Spleen (tissue), 11 donors: ENCODE results near the gene SLC34A3. TPM values are rescaled to one million over a fixed set of nuclear protein-coding genes. Genes with fewer than 3 reads are reported as not detected.
A peak's percentile ranks its signal among the peaks of the same experiment; 100 is the strongest.

Source experiments
- DNase-seq: peaks from one replicate; pipeline ENCODE4 v3.0.0-alpha.2; 2020
- H3K27ac ChIP-seq, 8 donors: fragments of 200-600 bp; sonication (generic) in 7 of 8; 1 replicate in 4 of 8; 2 replicates in 4 of 8; pipeline versions ENCODE4 v1.5.0 to v1.8.0; 2016 to 2021; ENCODE audit warnings: inconsistent platforms in 4 of 8, mild to moderate bottlenecking in 4 of 8, moderate library complexity in 1 of 8
- H3K27me3 ChIP-seq, 7 donors: fragments of 200-600 bp; sonication (generic) in 6 of 7; replicated peaks in 1 of 7; 1 replicate in 4 of 7; 2 replicates in 3 of 7; pipeline versions ENCODE4 v1.5.0 to v1.8.0; 2016 to 2021; ENCODE audit warnings: inconsistent platforms in 3 of 7, mild to moderate bottlenecking in 1 of 7
- H3K36me3 ChIP-seq, 6 donors: fragments of 200-600 bp; sonication (generic) in 5 of 6; 1 replicate in 4 of 6; 2 replicates in 2 of 6; pipeline versions ENCODE4 v1.5.0 to v1.8.0; 2016 to 2021; ENCODE audit warnings: inconsistent platforms in 2 of 6
- H3K4me1 ChIP-seq, 6 donors: fragments of 200-600 bp; sonication (generic) in 5 of 6; 1 replicate in 3 of 6; 2 replicates in 3 of 6; pipeline versions ENCODE4 v1.5.0 to v1.8.0; 2016 to 2021; ENCODE audit warnings: inconsistent platforms in 3 of 6
- H3K4me3 ChIP-seq, 8 donors: fragments of 200-600 bp; sonication (generic) in 7 of 8; 1 replicate in 4 of 8; 2 replicates in 4 of 8; pipeline versions ENCODE4 v1.5.0 to v1.8.0; 2016 to 2021; ENCODE audit warnings: inconsistent platforms in 4 of 8, mild to moderate bottlenecking in 4 of 8, moderate library complexity in 2 of 8
- H3K9me3 ChIP-seq, 8 donors: fragments of 200-600 bp; sonication (generic) in 7 of 8; 1 replicate in 4 of 8; 2 replicates in 4 of 8; pipeline versions ENCODE4 v1.5.0 to v1.8.0; 2016 to 2021; ENCODE audit warnings: inconsistent platforms in 4 of 8
- CTCF ChIP-seq, 11 experiments: fragments of 200-600 bp in 7 of 11; fragments of 450-650 bp in 4 of 11; sonication (generic) in 4 of 11; IDR thresholded peaks in 8 of 11; conservative IDR thresholded peaks in 3 of 11; 1 replicate in 7 of 11; 2 replicates in 4 of 11; pipeline versions ENCODE4 v1.4.0 to v1.8.0; 2016 to 2021; ENCODE audit warnings: antibody characterized with exemption in 11 of 11, inconsistent platforms in 4 of 11, mild to moderate bottlenecking in 1 of 11
- POLR2A ChIP-seq, 3 donors: fragments of 450-650 bp; IDR thresholded peaks; one replicate each; pipeline ENCODE4 v1.5.1; 2017; ENCODE audit warnings: antibody characterized with exemption in 3 of 3, mild to moderate bottlenecking in 1 of 3
- POLR2AphosphoS5 ChIP-seq, 3 donors: sonication (generic); formaldehyde crosslinking; IDR thresholded peaks; one replicate each; pipeline ENCODE4 v1.5.1; 2017; ENCODE audit warnings: antibody characterized with exemption in 3 of 3
- WGBS, 5 donors: extraction: QIAGEN DNeasy Blood & Tissue Kit in 3 of 5; methylation state at CpG; one replicate each; pipeline versions ENCODE4 v1.1.5 to v1.1.7; 2013 to 2018; 5-methylcytosine and 5-hydroxymethylcytosine counted together
- intact Hi-C: fragments of 100-400 bp; cut with DNase I; formaldehyde crosslinking; loops from one replicate; pipeline ENCODE4 v1.15.0; 2023; ENCODE audit warnings: low total_unique reads
- polyA plus RNA-seq, 3 donors: library from polyadenylated mRNA; stranded (reverse); fragments of 200-250 nt; gene quantifications; one replicate each; pipeline ENCODE4 v1.2.1, GENCODE V29; 2013
- total RNA-seq, 7 donors: library from RNA; depleted of rRNA in 3 of 7; stranded (reverse); fragments of >200 nt in 3 of 7; fragmentation: NEBNext Ultra II Directional in 4 of 7; extraction: Animal tissue kit (Norgen Biotek cat#: 25700) in 4 of 7; gene quantifications; one replicate each; pipeline versions ENCODE4 v1.1.0 to v1.2.1, GENCODE V29; 2016 to 2021
- donor health status: healthy with polysubstance abuse.
- donor health status: DM: no; HTN: no; CAD: no; lungs with moderate emphysema.
- donor health status: DM: no; HTN: no; CAD: no.
- donor health status: Bipolar disorder and iron deficiency.
- donor health status: healthy.
- donor health status: DM: no; HTN: no; CAD: no.
- donor health status: DM: yes; HTN: yes; CAD: no.

Gene SLC34A3
- total and polyA plus RNA-seq, 10 donors = not detected

GRCh38 chr9:137218754-137219271 lies 11.9 kb upstream of the SLC34A3 start:
- DNase-seq = no peak
- 76 to 83% (median 81%) methylated on average over 5 to 12 of the region's 12 CpGs for WGBS, 5 donors
- Histone ChIP-seq H3K27ac (peak overlapping the region in 3 of 8 donors; percentile 26 to 50 (median 47)), H3K27me3 (peaks cover 0 to 18% (median 4%) of the 10 kb centered on the region in 7 donors), H3K36me3 (peaks cover 0 to 45% (median 13%) of the 10 kb centered on the region in 6 donors), H3K4me1 (peaks cover 8 to 59% (median 34%) of the 10 kb centered on the region in 6 donors), H3K4me3 (no peak overlapping the region), H3K9me3 (no peaks in the 10 kb centered on the region)
- TF ChIP-seq POLR2AphosphoS5 (IDR thresholded peaks at IDR 0.05) = peak; percentile 4 to 79 (median 49)
- no peak for TF ChIP-seq POLR2A (IDR thresholded peaks at IDR 0.05)
- intact Hi-C loops = no loop called here

GRCh38 chr9:137219757-137220316 lies 10.9 kb upstream of the SLC34A3 start:
- intact Hi-C loops = loop anchor here (5.0 kb wide), 1 partner anchor 103 kb away; no protein-coding TSS in a partner anchor
- DNase-seq = no peak

GRCh38 chr9:137220317-137221094 lies 10.2 kb upstream of the SLC34A3 start:
- intact Hi-C loops = loop anchor here (5.0 kb wide), 1 partner anchor 103 kb away; no protein-coding TSS in a partner anchor
- WGBS, 5 donors = 89 to 94% (median 93%) methylated on average over 45 to 52 of the region's 52 CpGs
- Histone ChIP-seq H3K27me3 (peaks cover 0 to 18% (median 4%) of the 10 kb centered on the region in 7 donors), H3K4me1 (peaks cover 8 to 73% (median 44%) of the 10 kb centered on the region in 6 donors), H3K9me3 (no peaks in the 10 kb centered on the region), H3K27ac (no peak overlapping the region), H3K36me3 (peaks cover 0 to 28% (median 9%) of the 10 kb centered on the region in 6 donors), H3K4me3 (no peak overlapping the region)
- no peak for TF ChIP-seq POLR2A (IDR thresholded peaks at IDR 0.05)
- peak in 1 of 3 donors; percentile 27 for TF ChIP-seq POLR2AphosphoS5 (IDR thresholded peaks at IDR 0.05)
- no peak for DNase-seq

More at GRCh38 chr9:137219757-137220316, 10.9 kb upstream of the SLC34A3 start:
- no peak for TF ChIP-seq CTCF (IDR thresholded peaks at IDR 0.05 in 8 of 11, conservative IDR thresholded peaks at IDR 0.05 in 3 of 11)
- peak in 1 of 3 donors; percentile 34 for TF ChIP-seq POLR2AphosphoS5 (IDR thresholded peaks at IDR 0.05)
- Histone ChIP-seq H3K36me3 (peaks cover 0 to 34% (median 12%) of the 10 kb centered on the region in 6 donors), H3K9me3 (no peaks in the 10 kb centered on the region), H3K27ac (no peak overlapping the region), H3K4me3 (no peak overlapping the region), H3K27me3 (peaks cover 0 to 18% (median 4%) of the 10 kb centered on the region in 7 donors), H3K4me1 (peaks cover 8 to 69% (median 44%) of the 10 kb centered on the region in 6 donors)
- WGBS, 5 donors = 89 to 98% (median 95%) methylated on average over 4 to 10 of the region's 10 CpGs

GRCh38 chr9:137221095-137221505 lies 9.6 kb upstream of the SLC34A3 start:
- Histone ChIP-seq H3K27me3 (peaks cover 0 to 18% (median 4%) of the 10 kb centered on the region in 7 donors), H3K4me3 (peak overlapping the region in 1 of 8 donors; percentile 81), H3K36me3 (peaks cover 0 to 22% (median 4%) of the 10 kb centered on the region in 6 donors), H3K27ac (no peak overlapping the region), H3K9me3 (no peaks in the 10 kb centered on the region), H3K4me1 (peaks cover 8 to 73% (median 44%) of the 10 kb centered on the region in 6 donors)
- TF ChIP-seq POLR2AphosphoS5 (IDR thresholded peaks at IDR 0.05) (no peak), CTCF (IDR thresholded peaks at IDR 0.05 in 8 of 11, conservative IDR thresholded peaks at IDR 0.05 in 3 of 11) (no peak), POLR2A (IDR thresholded peaks at IDR 0.05) (no peak)
- intact Hi-C loops = loop anchor here (5.0 kb wide), 1 partner anchor 104 kb away; no protein-coding TSS in a partner anchor
- DNase-seq = no peak
- 84 to 87% (median 85%) methylated on average over 13 to 14 of the region's 14 CpGs; no CpG with 5 or more reads in 2 of the 5 donors for whole genome bisulfite sequencing, 5 donors
